H1 (cell line): ENCODE data around the gene ENAH. TPM values are rescaled to one million over a fixed set of nuclear protein-coding genes. Genes with fewer than 3 reads are reported as not detected.

Source experiments
- CTCF ChIA-PET: fragments of 300-600 bp; sonication (Branson Sonifier 250); formaldehyde crosslinking; loops from one replicate; lab custom pipeline; 2021; ENCODE audit not compliant: partially characterized antibody; lab: Charles Lee
- POLR2A ChIA-PET: fragments of 300-600 bp; sonication (Branson Sonifier 250); formaldehyde crosslinking; loops from one replicate; lab custom pipeline; 2021; ENCODE audit warnings: inconsistent platforms; ENCODE audit not compliant: partially characterized antibody; lab: Charles Lee
- DNase-seq, 2 experiments: peaks; one replicate each; pipeline versions ENCODE4 v3.0.0 to v3.0.0-alpha.2; 2010 to 2022; ENCODE audit warnings: low spot score in 2 of 2, low read depth in 1 of 2, mixed read lengths in 1 of 2
- FAIRE-seq: peaks from 2 replicates; lab custom pipeline; 2011; peaks lifted over from hg19 to GRCh38; lab: Jason Lieb, UNC
- H2AFZ ChIP-seq: 2 replicates; pipeline ENCODE4 v1.8.1; 2012; ENCODE audit warnings: low read length, inconsistent platforms
- H2AK5ac ChIP-seq: 2 replicates; pipeline ENCODE4 v1.6.1; 2013; ENCODE audit warnings: low read depth, low read length
- H2BK120ac ChIP-seq: replicated peaks from 2 replicates; pipeline ENCODE3; 2013; ENCODE audit warnings: low read depth, low read length, inconsistent platforms
- H2BK12ac ChIP-seq: 2 replicates; pipeline ENCODE4 v1.6.1; 2013; ENCODE audit warnings: low read depth, low read length
- H2BK15ac ChIP-seq: 2 replicates; pipeline ENCODE4 v1.6.1; 2013; ENCODE audit warnings: low read length
- H2BK20ac ChIP-seq: 2 replicates; pipeline ENCODE4 v1.6.1; 2013; ENCODE audit warnings: low read length
- H2BK5ac ChIP-seq: 2 replicates; pipeline ENCODE4 v1.6.1; 2013; ENCODE audit warnings: low read depth, low read length
- H3K14ac ChIP-seq: 2 replicates; pipeline ENCODE4 v1.6.1; 2013; ENCODE audit warnings: inconsistent platforms; ENCODE audit not compliant: insufficient read length
- H3K18ac ChIP-seq: 2 replicates; pipeline ENCODE4 v1.6.1; 2013; ENCODE audit warnings: low read length; ENCODE audit errors: extremely low read depth
- H3K23ac ChIP-seq: 2 replicates; pipeline ENCODE4 v1.6.1; 2013; ENCODE audit warnings: inconsistent platforms; ENCODE audit not compliant: insufficient read length
- H3K23me2 ChIP-seq: 2 replicates; pipeline ENCODE4 v1.6.1; 2013; ENCODE audit warnings: low read depth, low read length
- H3K27ac ChIP-seq: 2 replicates; pipeline ENCODE4 v1.6.1; 2011; ENCODE audit warnings: low read depth, low read length, inconsistent platforms
- H3K27me3 ChIP-seq, 4 experiments: replicated peaks in 1 of 4; 1 replicate in 1 of 4; 2 replicates in 3 of 4; pipeline versions ENCODE4 v1.6.1 to v1.8.1; 2011 to 2013; ENCODE audit warnings: low read length in 3 of 4, mild to moderate bottlenecking in 3 of 4, inconsistent platforms in 2 of 4, mixed read lengths in 2 of 4, moderate library complexity in 1 of 4; ENCODE audit not compliant: control insufficient read depth in 3 of 4, insufficient read depth in 3 of 4; ENCODE audit errors: extremely low read depth in 1 of 4
- H3K36me3 ChIP-seq, 4 experiments: 2 replicates each; pipeline versions ENCODE4 v1.6.1 to v1.8.1; 2011 to 2013; ENCODE audit warnings: mild to moderate bottlenecking in 4 of 4, low read length in 3 of 4, moderate library complexity in 2 of 4, control low read depth in 1 of 4, inconsistent platforms in 1 of 4; ENCODE audit not compliant: insufficient read depth in 4 of 4, control insufficient read depth in 2 of 4
- H3K4ac ChIP-seq: replicated peaks from 2 replicates; pipeline ENCODE3; 2013; ENCODE audit warnings: low read length, low read depth, mixed read lengths, inconsistent platforms; ENCODE audit not compliant: insufficient read length
- H3K4me1 ChIP-seq, 4 experiments: replicated peaks in 1 of 4; 1 replicate in 1 of 4; 2 replicates in 3 of 4; pipeline versions ENCODE4 v1.6.1 to v1.8.1; 2011 to 2013; ENCODE audit warnings: low read length in 3 of 4, inconsistent platforms in 2 of 4, mixed read lengths in 1 of 4; ENCODE audit not compliant: insufficient read depth in 4 of 4, control insufficient read depth in 3 of 4
- H3K4me2 ChIP-seq, 2 experiments: 2 replicates each; pipeline versions ENCODE4 v1.6.1 to v1.8.1; 2011 to 2013; ENCODE audit warnings: low read depth in 2 of 2, low read length in 2 of 2, control low read depth in 1 of 2, inconsistent platforms in 1 of 2, mild to moderate bottlenecking in 1 of 2; ENCODE audit not compliant: insufficient read depth in 1 of 2
- H3K4me3 ChIP-seq, 4 experiments: fragments of 200-600, 300-600 bp in 1 of 4; sonication (generic), shearing (Covaris generic), sonication (Bioruptor Twin) in 1 of 4; 2 replicates each; pipeline versions ENCODE4 v1.5.1 to v1.8.1; 2011 to 2016; ENCODE audit warnings: low read length in 4 of 4, low read depth in 3 of 4, control low read depth in 2 of 4, inconsistent platforms in 2 of 4, mild to moderate bottlenecking in 2 of 4, mixed read lengths in 1 of 4, moderate library complexity in 1 of 4; ENCODE audit not compliant: insufficient read depth in 2 of 4; ENCODE audit errors: extremely low read depth in 1 of 4
- H3K56ac ChIP-seq: replicated peaks from 2 replicates; pipeline ENCODE3; 2013; ENCODE audit warnings: low read depth, mild to moderate bottlenecking, mixed read lengths, low read length, inconsistent platforms; ENCODE audit not compliant: insufficient read length
- H3K79me1 ChIP-seq: 2 replicates; pipeline ENCODE4 v1.6.1; 2013; ENCODE audit warnings: low read depth, low read length, control low read depth
- H3K79me2 ChIP-seq, 2 experiments: 2 replicates each; pipeline versions ENCODE4 v1.6.1 to v1.8.1; 2012 to 2013; ENCODE audit warnings: low read length in 2 of 2, mild to moderate bottlenecking in 2 of 2, inconsistent platforms in 1 of 2; ENCODE audit not compliant: insufficient read depth in 2 of 2, control insufficient read depth in 1 of 2
- H3K9ac ChIP-seq, 4 experiments: replicated peaks in 1 of 4; 1 replicate in 1 of 4; 2 replicates in 3 of 4; pipeline versions ENCODE4 v1.6.1 to v1.8.1; 2011 to 2013; ENCODE audit warnings: low read depth in 3 of 4, low read length in 3 of 4, control low read depth in 2 of 4, mild to moderate bottlenecking in 2 of 4, moderate library complexity in 2 of 4, inconsistent platforms in 1 of 4; ENCODE audit errors: extremely low read depth in 1 of 4
- H3K9me3 ChIP-seq, 2 experiments: 2 replicates each; pipeline versions ENCODE4 v1.6.1 to v1.8.1; 2012 to 2013; ENCODE audit warnings: mild to moderate bottlenecking in 2 of 2, moderate library complexity in 2 of 2, control low read depth in 1 of 2, inconsistent platforms in 1 of 2, low read depth in 1 of 2, low read length in 1 of 2, mixed read lengths in 1 of 2; ENCODE audit not compliant: insufficient read depth in 2 of 2
- H4K20me1 ChIP-seq, 2 experiments: replicated peaks in 1 of 2; 2 replicates each; pipeline versions ENCODE3 to v1.8.1; 2011 to 2013; ENCODE audit warnings: inconsistent platforms in 2 of 2, low read length in 2 of 2, mild to moderate bottlenecking in 1 of 2; ENCODE audit not compliant: insufficient read depth in 2 of 2, control insufficient read depth in 1 of 2
- H4K5ac ChIP-seq: 2 replicates; pipeline ENCODE4 v1.6.1; 2013; ENCODE audit warnings: low read length, low read depth, mixed read lengths, inconsistent platforms; ENCODE audit not compliant: insufficient read length
- H4K8ac ChIP-seq: 2 replicates; pipeline ENCODE4 v1.8.0; 2013; ENCODE audit warnings: mild to moderate bottlenecking, moderate library complexity, low read length, inconsistent platforms; ENCODE audit not compliant: insufficient read depth; ENCODE audit errors: extremely low read depth
- H4K91ac ChIP-seq: replicated peaks from 2 replicates; pipeline ENCODE3; 2013; ENCODE audit warnings: low read length, mixed read lengths, inconsistent platforms; ENCODE audit not compliant: insufficient read length
- BCL11A ChIP-seq, 2 experiments: IDR thresholded peaks; one replicate each; pipeline ENCODE4 v1.6.1; 2011; ENCODE audit warnings: low read depth in 2 of 2, low read length in 2 of 2, mild to moderate bottlenecking in 2 of 2
- EGR1 ChIP-seq: IDR thresholded peaks from 2 replicates; pipeline ENCODE4 v1.6.1; 2011; ENCODE audit warnings: low read depth, low read length, borderline replicate concordance
- EP300 ChIP-seq, 2 experiments: IDR thresholded peaks; 1 replicate in 1 of 2; 2 replicates in 1 of 2; pipeline ENCODE4 v1.6.1; 2011 to 2012; ENCODE audit warnings: low read depth in 2 of 2, low read length in 2 of 2, mild to moderate bottlenecking in 2 of 2, borderline replicate concordance in 1 of 2, inconsistent platforms in 1 of 2, moderate library complexity in 1 of 2
- EZH2 ChIP-seq: fragments of 200-600 bp; sonication (generic); IDR thresholded peaks from 2 replicates; pipeline ENCODE4 v1.7.1; 2012; ENCODE audit warnings: low read depth, mild to moderate bottlenecking, moderate library complexity, low read length, inconsistent platforms; ENCODE audit not compliant: severe bottlenecking
- GABPA ChIP-seq: IDR thresholded peaks from 2 replicates; pipeline ENCODE4 v1.6.1; 2011; ENCODE audit warnings: mild to moderate bottlenecking, low read length, moderate library complexity, borderline replicate concordance; ENCODE audit not compliant: insufficient read depth
- HDAC2 ChIP-seq, 2 experiments: fragments of 300-600 bp in 1 of 2; sonication (generic) in 1 of 2; IDR thresholded peaks; 2 replicates each; pipeline ENCODE4 v1.6.1; 2011 to 2012; ENCODE audit warnings: low read depth in 2 of 2, low read length in 2 of 2, mild to moderate bottlenecking in 2 of 2, moderate library complexity in 2 of 2, borderline replicate concordance in 1 of 2, inconsistent platforms in 1 of 2
- KDM4A ChIP-seq: IDR thresholded peaks from one replicate; pipeline ENCODE4 v1.7.1; 2012; ENCODE audit warnings: low read depth, mild to moderate bottlenecking, moderate library complexity, low read length, inconsistent platforms; ENCODE audit not compliant: severe bottlenecking
- PHF8 ChIP-seq: fragments of 200-600 bp; sonication (generic); conservative IDR thresholded peaks from 2 replicates; pipeline ENCODE4 v1.7.1; 2012; ENCODE audit warnings: low read depth, mild to moderate bottlenecking, inconsistent platforms, low read length, moderate library complexity
- SIRT6 ChIP-seq: IDR thresholded peaks from one replicate; pipeline ENCODE4 v1.7.1; 2012; ENCODE audit warnings: low read length, inconsistent platforms
- SP1 ChIP-seq: IDR thresholded peaks from 2 replicates; pipeline ENCODE4 v1.6.1; 2011; ENCODE audit warnings: low read depth, low read length
- TBP ChIP-seq: IDR thresholded peaks from 2 replicates; pipeline ENCODE4 v1.6.1; 2011; ENCODE audit warnings: low read depth, low read length, improper control_type of control experiment
- TEAD4 ChIP-seq: IDR thresholded peaks from 2 replicates; pipeline ENCODE4 v1.6.1; 2012; ENCODE audit warnings: low read depth, low read length, inconsistent platforms, mixed read lengths
- WGBS, 2 experiments: shearing (Covaris generic) in 1 of 2; methylation state at CpG; one replicate each; pipeline versions ENCODE4 v1.1.6 to v1.1.7; 2013 to 2015; ENCODE audit warnings: low lambda C conversion rate in 2 of 2, mixed read lengths in 2 of 2, inconsistent platforms in 1 of 2, low coverage in 1 of 2, missing lambda C conversion rate in 1 of 2; ENCODE audit not compliant: insufficient replicate concordance in 2 of 2, insufficient coverage in 1 of 2, insufficient read length in 1 of 2; ENCODE audit errors: extremely low coverage in 1 of 2, missing lambda C conversion rate in 1 of 2; 5-methylcytosine and 5-hydroxymethylcytosine counted together
- polyA plus RNA-seq, 7 experiments: library from polyadenylated mRNA; depleted of rRNA in 3 of 7; stranded (reverse) in 5 of 7; unstranded in 2 of 7; fragments of >200 nt in 5 of 7; fragments of 200-250 nt in 2 of 7; gene quantifications; 1 replicate in 5 of 7; 2 replicates in 1 of 7; 4 replicates in 1 of 7; pipeline versions ENCODE4 v1.2.1 to v1.2.3, GENCODE V29; 2011 to 2013; ENCODE audit warnings: missing spikeins in 2 of 7, mixed read lengths in 2 of 7
- total RNA-seq: library from RNA; stranded (reverse); fragmentation: NEBNext Ultra II Directional; extraction: Animal tissue kit (Norgen Biotek cat#: 25700); gene quantifications from 2 replicates; pipeline ENCODE4 v1.2.1, GENCODE V29; 2021

The ENAH gene
- total and polyA plus RNA-seq, 2 of the 8 experiments (the other 6 are each of a cell fraction or from before 2014, with no cell fraction given): 39.1 to 335 TPM

DNA sequence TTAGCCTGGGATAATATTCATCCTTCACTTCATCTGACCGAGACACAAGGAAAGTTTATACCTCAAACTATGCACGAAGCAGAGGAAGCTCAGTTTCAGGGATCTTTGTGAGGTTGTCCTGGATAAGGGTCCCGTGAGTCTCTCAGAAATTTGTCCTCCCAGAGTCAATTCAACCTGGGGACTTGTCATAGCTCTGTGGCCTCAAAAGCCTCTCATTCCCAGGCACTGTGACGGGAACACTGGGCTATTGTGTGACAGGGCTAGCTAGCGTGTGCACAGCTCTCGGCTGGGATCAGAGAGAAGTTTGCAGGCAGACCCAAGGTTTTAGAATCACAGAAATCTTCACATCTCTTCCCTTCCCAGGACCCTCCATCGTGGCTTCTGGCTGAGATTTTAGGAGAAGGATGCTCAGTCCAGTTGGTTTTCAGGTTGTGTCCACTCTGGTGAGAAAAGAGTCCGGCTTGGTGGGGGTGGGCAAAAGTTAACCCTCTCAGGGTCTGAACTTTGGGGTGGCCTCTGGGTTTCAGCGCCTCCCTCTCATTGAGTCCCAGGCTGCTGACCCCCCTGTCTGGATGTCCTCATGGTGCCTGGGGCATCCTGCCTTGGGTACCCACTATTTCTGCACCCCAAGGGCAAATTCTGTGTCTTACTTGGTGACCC lies 204.6 kb downstream of the ENAH start:
- ChIA-PET CTCF (interaction anchor here (0.8 to 2.1 kb wide), 3 partner anchors 12 to 27 kb away, joined by 3 to 9 read pairs (median 4); no protein-coding TSS in a partner anchor), POLR2A (no interaction called here)
- Histone ChIP-seq H3K79me2 (no peaks in the 10 kb centered on the region), H4K5ac (no peak overlapping the region), H2AFZ (no peak overlapping the region), H2AK5ac (no peak overlapping the region), H3K36me3 (no peaks in the 10 kb centered on the region), H3K27me3 (no peaks in the 10 kb centered on the region; a peak in 1 of 7 replicates), H2BK12ac (no peak overlapping the region), H3K23me2 (no peaks in the 10 kb centered on the region), H3K23ac (no peak overlapping the region), H2BK20ac (no peak overlapping the region), H4K20me1 (no peaks in the 10 kb centered on the region), H4K8ac (no peak overlapping the region), H3K18ac (no peak overlapping the region), H3K79me1 (no peaks in the 10 kb centered on the region), H3K9me3 (no peaks in the 10 kb centered on the region), H2BK120ac (no peak overlapping the region), H3K4me2 (no peak overlapping the region), H2BK5ac (no peak overlapping the region), H3K4ac (no peak overlapping the region), H2BK15ac (no peak overlapping the region), H3K9ac (no peak overlapping the region), H3K4me3 (no peak overlapping the region), H3K56ac (no peak overlapping the region), H4K91ac (no peak overlapping the region), H3K4me1 (peaks cover 0 to 13% (median 6%) of the 10 kb centered on the region in 4 experiments; a peak in 4 of 7 replicates), H3K27ac (no peak overlapping the region), H3K14ac (no peak overlapping the region)
- no peak for DNase-seq
- WGBS, 2 experiments: 90% methylated on average over 9 of the region's 9 CpGs; no CpG with 5 or more reads in 1 of the 2 experiments
- no peak for FAIRE-seq
- TF ChIP-seq EP300 (IDR thresholded peaks at IDR 0.05; ENCODE audit: borderline replicate concordance in 1 of 2, low read depth in 2 of 2, low read length in 2 of 2) (no peak), TEAD4 (no peak), EGR1 (no peak), TBP (no peak), HDAC2 (IDR thresholded peaks at IDR 0.05; ENCODE audit: borderline replicate concordance in 1 of 2, low read depth in 2 of 2, low read length in 2 of 2) (no peak), KDM4A (no peak), BCL11A (IDR thresholded peaks at IDR 0.05; ENCODE audit: low read depth in 2 of 2, low read length in 2 of 2) (no peak), GABPA (no peak), SIRT6 (no peak), PHF8 (no peak), EZH2 (no peak), SP1 (no peak)
